HUDEP-2 (cell line): ENCODE measurements around the gene SP100.

Experiments
- DNase-seq, 76 experiments: peaks; one replicate each; lab custom pipeline; 2025; ENCODE audit not compliant: unreplicated experiment in 76 of 76; lab: John Stamatoyannopoulos, UW

Gene SP100

GRCh38 chr2:230592775-230593174, 176.8 kb downstream of the SP100 start:
- DNase-seq: no peak
